PC-3 (cell line): Measurements from ENCODE around the gene DCAKD. TPM values are rescaled to one million over a fixed set of nuclear protein-coding genes. Genes with fewer than 3 reads are reported as not detected.

Experiments
- ATAC-seq: fragments of 200-7000 bp; cut with Tn5 transposase; 2 replicates; pipeline ENCODE4 v1.9.1; 2020; ENCODE audit warnings: mild to moderate bottlenecking, moderate library complexity
- BruUV-seq: library from RNA; stranded (reverse); fragments of 400-500 nt; replicated peaks from 2 replicates; lab custom pipeline; 2021; lab: Mats Ljungman, UMichigan
- CTCF ChIA-PET: fragments of 300-600 bp; sonication (Branson Sonifier 250); formaldehyde crosslinking; loops from one replicate; lab custom pipeline; 2022; ENCODE audit warnings: antibody characterized with exemption; lab: Charles Lee
- POLR2A ChIA-PET: fragments of 300-600 bp; sonication (Branson Sonifier 250); formaldehyde crosslinking; loops from one replicate; lab custom pipeline; 2022; ENCODE audit warnings: antibody characterized with exemption; ENCODE audit not compliant: unreplicated experiment; lab: Charles Lee
- DNase-seq: peaks from one replicate; pipeline ENCODE4 v3.0.0-alpha.2; 2015
- H2AFZ ChIP-seq: fragments of 300-600 bp; sonication (generic); 2 replicates; pipeline ENCODE4 v1.6.0; 2016; ENCODE audit warnings: antibody characterized with exemption, low read length
- H3F3A ChIP-seq: fragments of 300-600 bp; sonication (generic); one replicate; pipeline ENCODE4 v1.6.0; 2017; ENCODE audit warnings: antibody characterized with exemption, low read length, control low read depth, mild to moderate bottlenecking; ENCODE audit not compliant: unreplicated experiment
- H3K27ac ChIP-seq: fragments of 300-600 bp; sonication (generic); 2 replicates; pipeline ENCODE4 v1.5.1; 2016; ENCODE audit warnings: mild to moderate bottlenecking, low read length
- H3K27me3 ChIP-seq: fragments of 300-600 bp; sonication (generic); 2 replicates; pipeline ENCODE4 v1.6.1; 2016; ENCODE audit warnings: low read length, mixed read lengths
- H3K36me3 ChIP-seq: fragments of 300-600 bp; sonication (generic); 2 replicates; pipeline ENCODE4 v1.6.1; 2016; ENCODE audit warnings: low read depth, mixed run types, low read length, mixed read lengths
- H3K4me1 ChIP-seq: fragments of 300-600 bp; sonication (generic); 2 replicates; pipeline ENCODE4 v1.5.1; 2016; ENCODE audit warnings: low read length; ENCODE audit not compliant: insufficient read depth
- H3K4me2 ChIP-seq: fragments of 300-600 bp; sonication (generic); 2 replicates; pipeline ENCODE4 v1.6.0; 2016; ENCODE audit warnings: low read length
- H3K4me3 ChIP-seq: fragments of 300-600 bp; sonication (generic); 2 replicates; pipeline ENCODE4 v1.5.1; 2016; ENCODE audit warnings: mild to moderate bottlenecking, low read length, mixed read lengths
- H3K79me2 ChIP-seq: fragments of 300-600 bp; sonication (generic); 2 replicates; pipeline ENCODE4 v1.6.1; 2017; ENCODE audit warnings: low read length, mixed read lengths
- H3K9ac ChIP-seq: fragments of 300-600 bp; sonication (generic); 2 replicates; pipeline ENCODE4 v1.6.0; 2016; ENCODE audit warnings: mild to moderate bottlenecking, low read length
- H3K9me2 ChIP-seq: fragments of 300-600 bp; sonication (generic); replicated peaks from 2 replicates; pipeline ENCODE4 v1.6.1; 2016; ENCODE audit warnings: mixed run types, low read length, mixed read lengths
- H3K9me3 ChIP-seq: fragments of 300-600 bp; sonication (generic); 2 replicates; pipeline ENCODE4 v1.6.1; 2016; ENCODE audit warnings: low read length, mixed read lengths
- H4K20me1 ChIP-seq: fragments of 300-600 bp; sonication (generic); 2 replicates; pipeline ENCODE4 v1.6.1; 2016; ENCODE audit warnings: low read length, mixed read lengths
- CTCF ChIP-seq: fragments of 300-600 bp; sonication (generic); conservative IDR thresholded peaks from 2 replicates; pipeline ENCODE4 v1.5.1; 2017; ENCODE audit warnings: antibody characterized with exemption, low read depth, mild to moderate bottlenecking, low read length
- EZH2 ChIP-seq: fragments of 300-600 bp; sonication (generic); IDR thresholded peaks from one replicate; pipeline ENCODE4 v1.6.1; 2017; ENCODE audit warnings: antibody characterized with exemption, mild to moderate bottlenecking, low read length; ENCODE audit not compliant: unreplicated experiment
- EZH2phosphoT487 ChIP-seq: fragments of 300-600 bp; sonication (generic); IDR thresholded peaks from 2 replicates; pipeline ENCODE4 v1.6.1; 2018; ENCODE audit warnings: mild to moderate bottlenecking, antibody characterized with exemption, low read length, borderline replicate concordance
- intact Hi-C: fragments of 100-400 bp; cut with micrococcal nuclease; formaldehyde crosslinking; loops from 2 replicates; pipeline ENCODE4 v1.9.0; 2023
- total RNA-seq: library from RNA; depleted of rRNA; stranded (reverse); fragments of >200 nt; gene quantifications from 2 replicates; pipeline ENCODE4 v1.2.3, GENCODE V29; 2014

The DCAKD gene
- total RNA-seq, 1 experiment from 2014 or later: 56.2 TPM

- Histone ChIP-seq H3K9me3 (no peaks in the 10 kb centered on the region), H4K20me1 (no peaks in the 10 kb centered on the region), H2AFZ (no peak overlapping the region), H3K36me3 (no peaks in the 10 kb centered on the region; the same call in 1 of the 2 replicates), H3K79me2 (peaks cover 18% of the 10 kb centered on the region; the same call in 1 of the 2 replicates), H3K4me1 (no peaks in the 10 kb centered on the region), H3K9ac (no peak overlapping the region), H3K9me2 (no peaks in the 10 kb centered on the region), H3F3A (no peaks in the 10 kb centered on the region), H3K27me3 (no peaks in the 10 kb centered on the region), H3K4me2 (no peak overlapping the region), H3K27ac (no peak overlapping the region), H3K4me3 (no peak overlapping the region)
- CTCF ChIA-PET: no interaction called here
- ATAC-seq (no peak), DNase-seq (no peak)
- no TSS peak for BruUV-seq
- POLR2A ChIA-PET: interaction anchor here (0.6 kb wide), 1 partner anchor 123 kb away, joined by 5 read pairs; the partner anchor contains the start of gene HEXIM2
- no peak for TF ChIP-seq EZH2phosphoT487
- TF ChIP-seq CTCF: no peak
- TF ChIP-seq EZH2: no peak
- intact Hi-C loops: no loop called here
Observed at GRCh38 chr17:45038728-45039634, 12.5 kb downstream of the DCAKD start.

GRCh38 chr17:45036691-45037090 is 14.7 kb downstream of the DCAKD start:
- H3K9me3 ChIP-seq: no peaks in the 10 kb centered on the region
- DNase-seq (no peak), ATAC-seq (no peak)
- H3K4me1 ChIP-seq: no peaks in the 10 kb centered on the region
- H3K27me3 ChIP-seq: no peaks in the 10 kb centered on the region
- ChIA-PET POLR2A (interaction anchor here (0.6 kb wide), 1 partner anchor 33 kb away, joined by 3 read pairs; no protein-coding TSS in a partner anchor), CTCF (no interaction called here)
- 0 out of 2 replicates have a peak, but pooled peaks cover 7% of the 10 kb centered on the region for H3K79me2 ChIP-seq
- H3K9me2 ChIP-seq: no peaks in the 10 kb centered on the region
- BruUV-seq: no TSS peak
- H2AFZ ChIP-seq: no peak overlapping the region
- no peak overlapping the region for H3K4me2 ChIP-seq
- H3K27ac ChIP-seq: no peak overlapping the region
- H3F3A ChIP-seq: no peaks in the 10 kb centered on the region
- H3K4me3 ChIP-seq: no peak overlapping the region
- H3K9ac ChIP-seq: no peak overlapping the region
- H4K20me1 ChIP-seq: no peaks in the 10 kb centered on the region
- peaks cover 10% of the 10 kb centered on the region; the same call in 1 of the 2 replicates for H3K36me3 ChIP-seq
- TF ChIP-seq CTCF: no peak
- intact Hi-C loops: no loop called here

- CTCF ChIA-PET: no interaction called here
- H3K36me3 ChIP-seq: peaks cover 12% of the 10 kb centered on the region; the same call in 1 of the 2 replicates
- no TSS peak for BruUV-seq
- no peak for TF ChIP-seq EZH2phosphoT487
- TF ChIP-seq CTCF: no peak
- TF ChIP-seq EZH2: no peak
- ATAC-seq: no peak
- H3K9me3 ChIP-seq: no peaks in the 10 kb centered on the region
- DNase-seq: no peak
- H3K9ac ChIP-seq: no peak overlapping the region
- H3F3A ChIP-seq: no peaks in the 10 kb centered on the region
- H3K4me2 ChIP-seq: no peak overlapping the region
- no peaks in the 10 kb centered on the region for H4K20me1 ChIP-seq
- no peaks in the 10 kb centered on the region for H3K9me2 ChIP-seq
- no peaks in the 10 kb centered on the region for H3K4me1 ChIP-seq
- H2AFZ ChIP-seq: no peak overlapping the region
- POLR2A ChIA-PET: no interaction called here
- H3K27me3 ChIP-seq: no peaks in the 10 kb centered on the region
- H3K27ac ChIP-seq: no peak overlapping the region
- H3K4me3 ChIP-seq: no peak overlapping the region
- H3K79me2 ChIP-seq: 0 out of 2 replicates have a peak, but pooled peaks cover 7% of the 10 kb centered on the region
- intact Hi-C loops: no loop called here
Observed at GRCh38 chr17:45035848-45036247, 15.6 kb downstream of the DCAKD start.
